SK-N-SH (cell line): Measurements from ENCODE around the gene GALNT18. TPM values are rescaled to one million over a fixed set of nuclear protein-coding genes. Genes with fewer than 3 reads are reported as not detected.

Source experiments
- CTCF ChIA-PET: fragments of 300-600, 350-600 bp; formaldehyde crosslinking; extraction: SDS; loops from one replicate; lab custom pipeline; 2021; lab: Yijun Ruan, JAX
- POLR2A ChIA-PET: fragments of 350-600 bp; sonication (Branson Sonifier 250); formaldehyde crosslinking; extraction: SDS; loops from one replicate; lab custom pipeline; 2020; ENCODE audit warnings: antibody characterized with exemption, inconsistent platforms; lab: Yijun Ruan, JAX
- DNase-seq: peaks from one replicate; pipeline ENCODE4 v3.0.0; 2012
- H2AFZ ChIP-seq: fragments of 200-600 bp; sonication (generic); 2 replicates; pipeline ENCODE4 v1.8.1; 2016; ENCODE audit warnings: antibody characterized with exemption, mild to moderate bottlenecking, low read depth
- H3F3A ChIP-seq: fragments of 200-600 bp; sonication (generic); replicated peaks from 2 replicates; pipeline ENCODE3; 2016; ENCODE audit warnings: antibody characterized with exemption, mild to moderate bottlenecking; ENCODE audit not compliant: insufficient read depth
- H3K27ac ChIP-seq, 2 experiments: fragments of 200-500 bp in 1 of 2; fragments of 200-600 bp in 1 of 2; sonication (Bioruptor generic) in 1 of 2; sonication (generic), shearing (Covaris generic) in 1 of 2; 2 replicates each; pipeline versions ENCODE4 v1.5.1 to v1.6.1; 2014 to 2016; ENCODE audit warnings: low read depth in 2 of 2, inconsistent platforms in 1 of 2, low read length in 1 of 2, mild to moderate bottlenecking in 1 of 2, mixed read lengths in 1 of 2
- H3K27me3 ChIP-seq: fragments of 200-600 bp; sonication (generic), shearing (Covaris generic); 2 replicates; pipeline ENCODE4 v1.6.1; 2016; ENCODE audit warnings: mixed run types; ENCODE audit not compliant: insufficient read depth
- H3K36me3 ChIP-seq, 2 experiments: fragments of 200-500 bp in 1 of 2; fragments of 200-600 bp in 1 of 2; sonication (Bioruptor generic) in 1 of 2; sonication (generic) in 1 of 2; replicated peaks in 1 of 2; 2 replicates each; pipeline versions ENCODE3 to v1.5.1; 2014 to 2016; ENCODE audit warnings: low read length in 1 of 2, mild to moderate bottlenecking in 1 of 2; ENCODE audit not compliant: insufficient read depth in 2 of 2, control insufficient read depth in 1 of 2
- H3K4me1 ChIP-seq, 2 experiments: fragments of 200-500 bp in 1 of 2; fragments of 200-600 bp in 1 of 2; sonication (Bioruptor generic) in 1 of 2; sonication (generic), shearing (Covaris generic) in 1 of 2; 2 replicates each; pipeline versions ENCODE4 v1.5.1 to v1.6.1; 2014 to 2016; ENCODE audit warnings: low read depth in 1 of 2, low read length in 1 of 2, mixed run types in 1 of 2; ENCODE audit not compliant: insufficient read depth in 2 of 2, control insufficient read depth in 1 of 2
- H3K4me2 ChIP-seq: fragments of 200-600 bp; sonication (generic), shearing (Covaris generic); 2 replicates; pipeline ENCODE4 v1.6.1; 2017; ENCODE audit warnings: mixed run types
- H3K4me3 ChIP-seq, 2 experiments: fragments of 200-500 bp in 1 of 2; fragments of 200-600 bp in 1 of 2; sonication (Bioruptor generic) in 1 of 2; sonication (generic), shearing (Covaris generic) in 1 of 2; 2 replicates each; pipeline versions ENCODE4 v1.5.1 to v1.8.1; 2014 to 2016; ENCODE audit warnings: low read depth in 2 of 2, inconsistent platforms in 1 of 2, low read length in 1 of 2, mild to moderate bottlenecking in 1 of 2, mixed read lengths in 1 of 2, moderate library complexity in 1 of 2
- H3K79me2 ChIP-seq: fragments of 200-600 bp; sonication (generic); 2 replicates; pipeline ENCODE4 v1.8.1; 2017; ENCODE audit warnings: mild to moderate bottlenecking; ENCODE audit not compliant: insufficient read depth
- H3K9ac ChIP-seq: fragments of 200-600 bp; sonication (generic); 2 replicates; pipeline ENCODE4 v1.6.1; 2017; ENCODE audit warnings: mixed run types
- H3K9me2 ChIP-seq: fragments of 200-600 bp; sonication (generic); 2 replicates; pipeline ENCODE4 v1.6.1; 2017; ENCODE audit warnings: mixed run types
- H3K9me3 ChIP-seq: fragments of 200-600 bp; sonication (generic); 2 replicates; pipeline ENCODE4 v1.6.1; 2017; ENCODE audit warnings: mixed run types, mild to moderate bottlenecking, moderate library complexity
- H4K20me1 ChIP-seq: fragments of 200-600 bp; sonication (generic); 2 replicates; pipeline ENCODE4 v1.6.1; 2017; ENCODE audit warnings: mild to moderate bottlenecking, mixed run types; ENCODE audit not compliant: insufficient read depth
- CHD2 ChIP-seq: fragments of 150-350 bp; IDR thresholded peaks from 2 replicates; pipeline ENCODE4 v1.6.1; 2018; ENCODE audit warnings: low read length; ENCODE audit not compliant: partially characterized antibody
- ELF1 ChIP-seq: IDR thresholded peaks from 2 replicates; pipeline ENCODE4 v1.4.0; 2012
- EP300 ChIP-seq, 2 experiments: IDR thresholded peaks; 2 replicates each; pipeline versions ENCODE4 v1.4.0 to v1.6.1; 2012; ENCODE audit warnings: borderline replicate concordance in 1 of 2, low read depth in 1 of 2, low read length in 1 of 2
- EZH2phosphoT487 ChIP-seq: fragments of 200-600 bp; sonication (generic); IDR thresholded peaks from 2 replicates; pipeline ENCODE4 v1.6.1; 2017; ENCODE audit warnings: low read depth, mixed run types, mild to moderate bottlenecking, antibody characterized with exemption, moderate library complexity, borderline replicate concordance
- FOXJ3 ChIP-seq: sonication (generic); formaldehyde crosslinking; IDR thresholded peaks from 2 replicates; pipeline ENCODE4 v1.5.1; 2020; ENCODE audit warnings: mild to moderate bottlenecking, missing genetic modification reagents
- GABPA ChIP-seq: IDR thresholded peaks from 2 replicates; pipeline ENCODE4 v1.4.0; 2012; ENCODE audit warnings: low read depth, mild to moderate bottlenecking
- GATA2 ChIP-seq: sonication (generic); formaldehyde crosslinking; IDR thresholded peaks from 2 replicates; pipeline ENCODE4 v1.5.0; 2020; ENCODE audit warnings: mild to moderate bottlenecking, missing genetic modification reagents
- IRF3 ChIP-seq: fragments of 150-350 bp; IDR thresholded peaks from 2 replicates; pipeline ENCODE4 v1.6.1; 2016; ENCODE audit warnings: mild to moderate bottlenecking, low read depth, low read length
- MEF2A ChIP-seq: IDR thresholded peaks from 2 replicates; pipeline ENCODE4 v1.4.0; 2012; ENCODE audit warnings: low read depth, borderline replicate concordance
- MXI1 ChIP-seq: IDR thresholded peaks from 2 replicates; pipeline ENCODE4 v1.6.1; 2012; ENCODE audit warnings: mild to moderate bottlenecking, low read depth, low read length, improper control_type of control experiment
- NFIC ChIP-seq: IDR thresholded peaks from 2 replicates; pipeline ENCODE4 v1.4.0; 2012; ENCODE audit warnings: borderline replicate concordance
- PBX3 ChIP-seq: IDR thresholded peaks from 2 replicates; pipeline ENCODE4; 2012
- POLR2AphosphoS5 ChIP-seq: IDR thresholded peaks from 2 replicates; pipeline ENCODE4 v1.6.1; 2012; ENCODE audit warnings: low read depth, low read length
- RAD21 ChIP-seq: IDR thresholded peaks from 2 replicates; pipeline ENCODE4 v1.6.1; 2012; ENCODE audit warnings: mild to moderate bottlenecking, low read length
- RFX5 ChIP-seq: IDR thresholded peaks from 2 replicates; pipeline ENCODE4 v1.6.1; 2012; ENCODE audit warnings: mild to moderate bottlenecking, improper control_type of control experiment, low read length
- RXRA ChIP-seq: IDR thresholded peaks from 2 replicates; pipeline ENCODE4 v1.4.0; 2012; ENCODE audit warnings: low read depth, mild to moderate bottlenecking, borderline replicate concordance
- SMC3 ChIP-seq: IDR thresholded peaks from 2 replicates; pipeline ENCODE4 v1.6.1; 2012; ENCODE audit warnings: low read depth, low read length, improper control_type of control experiment
- TAF1 ChIP-seq: IDR thresholded peaks from 2 replicates; pipeline ENCODE4 v1.6.1; 2012; ENCODE audit warnings: low read depth, mild to moderate bottlenecking, low read length, moderate library complexity, borderline replicate concordance
- TCF12 ChIP-seq: IDR thresholded peaks from 2 replicates; pipeline ENCODE4 v1.4.0; 2012
- TEAD4 ChIP-seq: IDR thresholded peaks from 2 replicates; pipeline ENCODE4 v1.4.0; 2012; ENCODE audit warnings: mild to moderate bottlenecking, borderline replicate concordance; ENCODE audit not compliant: insufficient read depth
- ZBTB33 ChIP-seq: IDR thresholded peaks from 2 replicates; pipeline ENCODE4 v1.4.0; 2012; ENCODE audit warnings: low read depth, borderline replicate concordance
- whole genome bisulfite sequencing: methylation state at CpG from one replicate; pipeline ENCODE4 v1.1.6; 2017; ENCODE audit warnings: low lambda C conversion rate; 5-methylcytosine and 5-hydroxymethylcytosine counted together
- polyA plus RNA-seq, 3 experiments: library from polyadenylated mRNA; depleted of rRNA; stranded (reverse); fragments of >200 nt; gene quantifications; 2 replicates each; pipeline ENCODE4 v1.2.3, GENCODE V29; 2012

The GALNT18 gene
- polyA plus RNA-seq, 1 of the 3 experiments (the other 2 are of a cell fraction), result 0.64 TPM

- H3K4me1 ChIP-seq, result peaks cover 0 to 21% of the 10 kb centered on the region in 2 experiments; a peak in 1 of 4 replicates
- no peak overlapping the region for H3K9ac ChIP-seq
- TF ChIP-seq IRF3, result no peak
- TF ChIP-seq ZBTB33, result no peak
- no peak for TF ChIP-seq TCF12
- TF ChIP-seq GATA2, result no peak
- no peak for TF ChIP-seq RFX5
- no peak for TF ChIP-seq GABPA
- no peak for TF ChIP-seq RXRA
- TF ChIP-seq MXI1, result no peak
- TF ChIP-seq POLR2AphosphoS5, result no peak
- TF ChIP-seq ELF1, result no peak
- TF ChIP-seq EP300 (IDR thresholded peaks at IDR 0.05; ENCODE audit: borderline replicate concordance in 1 of 2, low read depth in 1 of 2, low read length in 1 of 2), result no peak
- TF ChIP-seq TEAD4, result no peak
- TF ChIP-seq RAD21, result no peak
- TF ChIP-seq TAF1, result no peak
- TF ChIP-seq EZH2phosphoT487, result no peak
- no peak overlapping the region for H3K4me2 ChIP-seq
- no peaks in the 10 kb centered on the region for H3F3A ChIP-seq
- H2AFZ ChIP-seq, result no peak overlapping the region
- peaks cover 2% of the 10 kb centered on the region; the same call in 1 of the 2 replicates for H3K27me3 ChIP-seq
- H3K27ac ChIP-seq, result no peak overlapping the region
- H4K20me1 ChIP-seq, result no peaks in the 10 kb centered on the region
- no peaks in the 10 kb centered on the region for H3K36me3 ChIP-seq
- H3K9me2 ChIP-seq, result no peaks in the 10 kb centered on the region
- 72% methylated on average over 5 of the region's 6 CpGs for WGBS
- H3K9me3 ChIP-seq, result no peaks in the 10 kb centered on the region
- no peak overlapping the region for H3K4me3 ChIP-seq
- POLR2A ChIA-PET, result no interaction called here
- no peaks in the 10 kb centered on the region for H3K79me2 ChIP-seq
- CTCF ChIA-PET, result interaction anchor here (1.0 kb wide), 2 partner anchors 20 to 33 kb away, joined by 3 read pairs; no protein-coding TSS in a partner anchor
- no peak for DNase-seq
These were observed 181.7 kb downstream of the GALNT18 start for GRCh38 chr11:11440144-11440543.

- H3K36me3 ChIP-seq, result no peaks in the 10 kb centered on the region
- ChIA-PET CTCF (interaction anchor here (1.0 kb wide), 1 partner anchor 19 kb away, joined by 3 read pairs; no protein-coding TSS in a partner anchor), POLR2A (no interaction called here)
- no peak overlapping the region for H3K27ac ChIP-seq
- no peaks in the 10 kb centered on the region for H4K20me1 ChIP-seq
- no peaks in the 10 kb centered on the region for H3F3A ChIP-seq
- no peak for DNase-seq
- no peak overlapping the region for H2AFZ ChIP-seq
- H3K4me2 ChIP-seq, result no peak overlapping the region
- 59% methylated on average over 2 of the region's 2 CpGs for WGBS
- no peaks in the 10 kb centered on the region for H3K9me2 ChIP-seq
- no peak overlapping the region for H3K4me3 ChIP-seq
- no peaks in the 10 kb centered on the region for H3K79me2 ChIP-seq
- peaks cover 0 to 15% of the 10 kb centered on the region in 2 experiments; a peak in 1 of 4 replicates for H3K4me1 ChIP-seq
- H3K9ac ChIP-seq, result no peak overlapping the region
- no peaks in the 10 kb centered on the region for H3K9me3 ChIP-seq
- H3K27me3 ChIP-seq, result peaks cover 4% of the 10 kb centered on the region; the same call in 1 of the 2 replicates
- TF ChIP-seq ZBTB33, result no peak
- no peak for TF ChIP-seq IRF3
- no peak for TF ChIP-seq TEAD4
- no peak for TF ChIP-seq TCF12
- no peak for TF ChIP-seq TAF1
- TF ChIP-seq GATA2, result no peak
- no peak for TF ChIP-seq FOXJ3 (CRISPR knock-in tag)
- no peak for TF ChIP-seq RAD21
- no peak for TF ChIP-seq CHD2
- no peak for TF ChIP-seq NFIC
- no peak for TF ChIP-seq SMC3
- TF ChIP-seq MEF2A, result no peak
- no peak for TF ChIP-seq EZH2phosphoT487
- no peak for TF ChIP-seq PBX3
These were observed 182.2 kb downstream of the GALNT18 start for GRCh38 chr11:11439591-11439990.
